Upper lobe of left lung (tissue), 4 donors: ENCODE data around the gene MIF.

Source experiments
- CTCF ChIP-seq, 6 experiments: fragments of 450-650 bp in 4 of 6; fragments of 200-600 bp in 2 of 6; sonication (generic) in 2 of 6; IDR thresholded peaks; one replicate each; pipeline ENCODE4 v1.5.1; 2016 to 2019; ENCODE audit warnings: antibody characterized with exemption in 6 of 6
- EP300 ChIP-seq, 4 donors: sonication (generic); formaldehyde crosslinking; IDR thresholded peaks; one replicate each; pipeline ENCODE4 v1.5.1; 2017; ENCODE audit warnings: antibody characterized with exemption in 4 of 4, control low read depth in 2 of 4
- POLR2AphosphoS5 ChIP-seq, 2 donors: sonication (generic); formaldehyde crosslinking; IDR thresholded peaks; one replicate each; pipeline ENCODE4 v1.5.1; 2017; ENCODE audit warnings: antibody characterized with exemption in 2 of 2

- TF ChIP-seq POLR2AphosphoS5 (IDR thresholded peaks at IDR 0.05) (no peak), EP300 (IDR thresholded peaks at IDR 0.05) (no peak), CTCF (IDR thresholded peaks at IDR 0.05) (no peak)
These were observed 4.6 kb upstream of the MIF start for GRCh38 chr22:23889620-23890019.
